GM18519 (cell line): ENCODE data around the gene VPS13D.
"Not testable (repeated sequence)": the region's sequence is repeated elsewhere in the genome, so short reads cannot be mapped to it uniquely, and the experiment has no call there.

Experiments used
- ATAC-seq: cut with Tn5 transposase; IDR thresholded peaks from one replicate; pipeline ENCODE4 v1.9.1; 2021; ENCODE audit warnings: mild to moderate bottlenecking, moderate library complexity; ENCODE audit not compliant: unreplicated experiment, low FRiP score

Gene VPS13D

GRCh38 chr1:12224092-12224491 is 5.7 kb upstream of the VPS13D start:
- not testable (repeated sequence) for ATAC-seq

DNA sequence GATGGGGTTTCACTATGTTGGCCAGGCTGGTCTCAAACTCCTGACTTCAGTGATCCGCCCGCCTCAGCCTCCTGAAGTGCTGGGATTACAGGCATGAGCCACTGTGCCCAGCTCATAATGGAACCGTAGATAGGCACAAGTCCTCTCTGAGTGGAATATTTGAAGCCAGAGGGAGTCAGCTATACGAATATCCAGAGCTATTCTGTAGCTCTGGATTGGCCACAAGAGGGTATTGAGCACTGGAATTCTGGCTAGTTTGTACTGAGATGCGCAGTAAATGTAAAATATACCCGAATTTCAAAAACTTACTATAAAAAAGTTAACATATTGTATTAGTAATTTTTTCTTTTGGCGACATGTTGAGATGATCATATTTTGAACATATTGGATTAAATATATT is 851 bp upstream of the VPS13D start:
- no peak for ATAC-seq

DNA sequence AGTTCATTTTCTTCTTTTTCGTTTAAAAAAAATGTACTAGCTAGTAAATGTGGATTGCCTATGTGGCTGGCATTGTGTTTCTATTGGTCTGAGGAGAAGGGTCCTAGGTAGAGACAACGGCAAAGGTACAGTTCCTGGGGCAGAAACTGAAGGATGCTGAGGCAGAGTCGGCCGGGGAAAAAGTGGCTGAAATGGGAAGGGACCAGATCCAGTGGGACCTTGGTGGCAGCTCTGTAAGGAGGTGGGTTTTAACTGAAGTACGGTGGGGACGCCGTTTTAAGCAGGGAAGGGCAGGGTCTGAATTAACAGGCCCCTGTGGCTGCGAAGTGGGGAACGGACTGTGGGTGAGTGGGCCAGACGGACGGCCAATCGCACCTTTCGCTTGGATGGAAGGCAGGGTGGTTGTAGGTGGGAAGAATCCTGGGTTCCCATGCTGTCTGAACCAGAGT is 420 bp upstream of the VPS13D start:
- ATAC-seq = no peak

- no peak for ATAC-seq
These were observed 882 bp downstream of the VPS13D start for GRCh38 chr1:12230549-12231275.

DNA sequence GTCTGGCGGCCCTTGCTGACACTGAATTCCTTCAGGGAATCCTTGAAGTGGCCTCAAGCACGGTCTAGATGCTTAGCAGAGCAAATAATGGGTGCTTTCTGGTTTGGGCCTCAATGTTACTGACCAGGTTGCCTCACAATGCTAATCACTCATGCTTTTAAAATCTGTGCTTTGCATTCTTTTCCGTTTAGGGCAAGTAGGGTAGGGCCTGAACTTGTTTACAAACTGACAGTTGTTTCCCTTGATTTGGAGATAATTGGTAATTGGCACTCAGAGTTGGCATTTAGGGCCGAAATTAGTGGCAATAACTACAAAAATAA is 1.4 kb downstream of the VPS13D start:
- ATAC-seq = no peak

DNA sequence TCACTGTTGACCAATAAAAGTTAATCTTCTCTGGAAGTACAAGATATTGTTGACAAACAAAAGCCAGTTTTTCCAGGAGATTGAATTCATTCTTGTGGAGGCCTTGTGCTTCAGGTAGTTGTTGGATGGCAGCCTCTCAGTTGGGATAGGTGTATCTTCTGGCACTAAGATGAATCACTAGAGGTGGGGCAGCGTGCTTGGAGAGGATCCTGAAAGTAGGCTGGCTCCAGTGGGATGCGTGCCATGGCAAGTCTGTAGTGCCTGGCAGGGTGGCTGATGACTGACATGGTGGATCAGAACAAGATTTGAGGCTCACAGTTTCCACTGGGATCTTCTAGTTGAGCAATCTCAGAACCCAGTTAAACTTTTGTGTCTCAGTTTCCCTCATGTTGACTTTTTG is 2.4 kb downstream of the VPS13D start:
- ATAC-seq = no peak

DNA sequence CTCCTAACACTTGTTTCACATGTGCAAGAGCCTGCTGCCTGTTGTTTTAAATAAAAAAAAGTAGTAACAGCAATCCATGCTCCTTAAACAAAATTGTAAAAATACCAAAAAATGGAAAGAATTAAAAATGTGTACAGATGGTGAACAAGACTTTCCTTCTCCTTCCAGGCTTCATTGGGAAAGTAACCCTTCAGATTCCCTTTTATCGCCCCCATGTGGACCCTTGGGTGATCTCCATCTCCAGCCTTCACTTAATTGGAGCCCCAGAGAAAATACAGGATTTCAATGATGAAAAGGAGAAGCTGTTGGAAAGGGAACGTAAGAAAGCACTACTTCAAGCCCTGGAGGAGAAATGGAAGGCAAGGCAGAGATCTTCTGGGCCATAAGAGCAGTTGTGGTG is 14.2 kb downstream of the VPS13D start:
- ATAC-seq = no peak

DNA sequence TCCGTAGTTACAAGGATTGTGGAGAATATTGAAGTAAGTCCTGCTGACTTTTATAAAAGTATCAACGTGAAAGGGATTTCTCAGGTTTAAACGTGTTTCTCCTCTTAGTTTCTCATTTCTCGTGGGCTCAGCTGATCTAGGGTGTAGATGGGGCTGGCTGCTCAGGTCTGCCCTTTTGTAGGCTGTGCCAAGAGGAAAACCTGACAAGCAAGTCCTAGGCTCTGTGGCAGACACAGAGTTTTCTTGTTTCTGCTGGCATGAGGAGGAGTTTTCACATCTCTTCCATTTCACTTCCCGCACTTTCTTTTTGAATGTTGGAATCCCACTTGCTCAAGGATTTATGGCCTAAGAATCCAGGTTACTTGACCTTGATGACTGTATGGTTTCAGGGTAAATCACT is 14.8 kb downstream of the VPS13D start:
- ATAC-seq = no peak

GRCh38 chr1:12245116-12245515 is 15.3 kb downstream of the VPS13D start:
- no peak for ATAC-seq

DNA sequence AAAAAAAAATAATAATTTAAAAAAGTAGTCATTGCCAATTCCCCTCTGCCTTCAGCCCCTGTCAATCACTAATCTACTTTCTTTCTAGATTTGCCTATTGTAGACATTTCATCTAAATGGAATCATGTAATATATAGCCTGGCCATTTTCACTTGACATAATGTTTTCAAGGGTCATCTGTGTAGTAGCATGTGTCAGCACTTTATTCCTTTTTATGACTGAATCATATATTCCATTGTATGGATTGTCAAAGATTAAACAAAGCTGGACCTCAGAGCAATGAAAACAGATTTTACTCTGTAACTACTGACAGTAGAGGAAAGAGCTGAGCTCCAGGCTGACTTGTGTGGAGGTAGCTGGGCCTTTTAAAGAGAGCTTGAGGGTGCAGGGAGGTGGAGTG is 15.9 kb downstream of the VPS13D start:
- ATAC-seq = no peak

GRCh38 chr1:12246584-12246983 is 16.8 kb downstream of the VPS13D start:
- ATAC-seq = no peak

GRCh38 chr1:12249181-12249580 is 19.4 kb downstream of the VPS13D start:
- ATAC-seq = no peak

- ATAC-seq = no peak
These were observed 19.9 kb downstream of the VPS13D start for GRCh38 chr1:12249748-12250147.

- ATAC-seq = no peak
These were observed 21.6 kb downstream of the VPS13D start for GRCh38 chr1:12251442-12251841.

- ATAC-seq = no peak
These were observed 26.1 kb downstream of the VPS13D start for GRCh38 chr1:12255913-12256312.

- no peak for ATAC-seq
These were observed 28.4 kb downstream of the VPS13D start for GRCh38 chr1:12258272-12258671.

DNA sequence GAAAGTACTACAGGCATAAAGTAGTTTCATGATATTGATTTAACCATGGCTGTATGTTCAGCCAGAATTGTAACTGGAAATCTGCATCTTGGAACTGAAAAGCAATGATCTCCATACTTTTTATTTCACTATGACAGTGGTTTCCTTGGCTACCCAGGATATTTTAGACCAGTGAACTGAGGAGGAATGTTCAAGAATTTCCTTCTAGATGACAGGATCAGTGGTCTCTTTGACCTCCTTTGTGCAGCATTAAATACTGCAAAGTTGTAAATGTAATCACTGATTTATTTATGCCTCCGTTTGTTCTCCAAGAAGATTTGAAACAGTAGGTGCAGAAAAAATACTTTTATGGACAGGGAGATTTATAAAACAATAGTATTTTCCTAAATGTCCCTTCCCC is 39.5 kb downstream of the VPS13D start:
- no peak for ATAC-seq

DNA sequence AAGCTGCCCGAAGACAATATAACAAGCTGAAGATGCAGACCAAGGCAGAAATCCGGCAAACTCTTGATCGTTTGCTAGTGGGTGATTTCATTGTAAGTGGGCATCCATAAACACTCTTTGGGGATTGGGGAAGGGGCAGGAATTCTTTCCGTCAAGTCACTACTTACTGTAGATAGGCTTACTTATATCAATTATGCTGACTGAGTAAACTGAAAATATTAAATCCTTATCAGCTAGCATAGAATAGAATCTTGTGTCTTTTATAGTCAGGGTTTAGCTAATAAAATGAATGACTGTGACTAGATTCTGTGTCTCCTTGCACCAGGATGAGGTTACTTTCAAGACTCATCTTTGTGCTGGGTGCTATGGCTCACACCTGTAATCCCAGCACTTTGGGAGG is 41.2 kb downstream of the VPS13D start:
- ATAC-seq = no peak

GRCh38 chr1:12272770-12273169 is 42.9 kb downstream of the VPS13D start:
- ATAC-seq = no peak

DNA sequence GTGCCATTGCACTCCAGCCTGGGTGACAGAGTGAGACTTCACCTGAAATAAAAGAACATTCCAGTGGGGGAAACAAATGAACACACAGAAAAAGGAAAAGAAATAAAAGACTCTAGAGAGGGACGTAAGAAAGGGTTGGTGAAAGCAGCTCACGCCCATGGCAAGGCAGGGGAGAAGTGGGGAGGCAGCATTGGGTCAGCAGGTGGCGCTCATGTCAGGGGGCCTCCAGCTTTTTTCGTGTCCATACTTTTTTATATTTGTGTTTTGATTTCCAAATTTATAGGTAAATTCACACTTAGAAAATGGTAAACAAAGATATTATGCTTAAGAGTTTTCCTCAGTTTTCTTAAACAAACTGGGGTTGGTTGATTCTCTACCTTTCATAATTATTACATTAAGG is 45.5 kb downstream of the VPS13D start:
- no peak for ATAC-seq

- no peak for ATAC-seq
These were observed 46.4 kb downstream of the VPS13D start for GRCh38 chr1:12276225-12276624.

DNA sequence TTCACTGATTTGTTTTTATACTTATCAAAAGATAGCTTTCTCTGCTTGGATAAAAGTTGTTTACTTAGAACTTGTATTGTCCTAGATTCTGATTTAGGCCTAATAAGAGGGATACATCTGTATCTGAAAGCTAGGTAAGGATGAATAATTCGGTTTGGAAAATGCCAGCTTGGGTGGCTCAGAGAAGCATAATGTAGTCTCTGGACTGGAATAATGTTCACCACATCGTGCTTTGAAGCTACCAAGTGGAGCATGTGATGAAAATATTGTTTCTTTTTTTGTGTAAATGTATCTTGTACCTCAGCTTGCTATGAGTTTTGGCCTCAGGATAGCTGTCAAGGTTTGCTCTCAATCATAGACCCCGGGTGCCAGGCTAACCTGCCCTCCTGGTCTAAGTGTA is 49.2 kb downstream of the VPS13D start:
- ATAC-seq = no peak
